ENCODE data around the gene UBE2E1. TPM values are rescaled to one million over a fixed set of nuclear protein-coding genes. Genes with fewer than 3 reads are reported as not detected.

Gene UBE2E1
- total RNA-seq, 8 experiments from 2014 or later: 89.3 to 206 (median 112) TPM

GRCh38 chr3:23800731-23801130 lies 5.0 kb upstream of the UBE2E1 start:
- in situ Hi-C loops (cut with MboI; ENCODE audit: low pct_unique_long_range_greater_than_20kb in 2 of 9, low sequenced_read_pairs in 9 of 9, unreplicated experiment in 9 of 9): no loop called here
- ATAC-seq (replicated peaks in 6 of 8): peak in 2 of 8 experiments; percentile 43 to 45
- Histone ChIP-seq H3K4me3 (no peak overlapping the region), H3K4me1 (replicated peaks in 1 of 2) (peaks cover 3 to 7% of the 10 kb centered on the region in 2 donors), H3K27ac (no peak overlapping the region)
- WGBS, 10 experiments: 64 to 100% (median 91%) methylated on average over 2 to 3 of the region's 3 CpGs

- in situ Hi-C loops (cut with MboI; ENCODE audit: low pct_unique_long_range_greater_than_20kb in 2 of 9, low sequenced_read_pairs in 9 of 9, unreplicated experiment in 9 of 9): no loop called here
- H3K27ac ChIP-seq: no peak overlapping the region
- H3K4me3 ChIP-seq: peak overlapping the region in 3 of 5 donors; percentile 89 to 97 (median 94)
- 70 to 94% (median 84%) methylated on average over 3 to 8 of the region's 8 CpGs for WGBS, 10 experiments
- no peak for ATAC-seq (replicated peaks in 6 of 8)
- H3K4me1 ChIP-seq (replicated peaks in 1 of 2): peaks cover 12 to 19% of the 10 kb centered on the region in 2 donors
These were observed 1.1 kb upstream of the UBE2E1 start for GRCh38 chr3:23804441-23805209.

- H3K27ac ChIP-seq: peak overlapping the region; percentile 85 to 93
- 31 to 75% (median 57%) methylated on average over 2 to 7 of the region's 7 CpGs; no CpG with 5 or more reads in 2 of the 10 experiments for WGBS, 10 experiments
- in situ Hi-C loops (cut with MboI; ENCODE audit: low pct_unique_long_range_greater_than_20kb in 2 of 9, low sequenced_read_pairs in 9 of 9, unreplicated experiment in 9 of 9): no loop called here
- peak overlapping the region; percentile 89 to 99 (median 94) for H3K4me3 ChIP-seq
- H3K4me1 ChIP-seq (replicated peaks in 1 of 2): peaks cover 16 to 25% of the 10 kb centered on the region in 2 donors
- no peak for ATAC-seq (replicated peaks in 6 of 8)
These were observed 534 bp upstream of the UBE2E1 start for GRCh38 chr3:23805210-23805632.

GRCh38 chr3:23806534-23807423 lies 1.0 kb downstream of the UBE2E1 start:
- H3K4me3 ChIP-seq: peak overlapping the region; percentile 89 to 99 (median 94)
- peaks cover 16 to 25% of the 10 kb centered on the region in 2 donors for H3K4me1 ChIP-seq (replicated peaks in 1 of 2)
- 0 to 3% (median 0%) methylated on average over 1 to 6 of the region's 71 CpGs; no CpG with 5 or more reads in 5 of the 10 experiments for WGBS, 10 experiments
- in situ Hi-C loops (cut with MboI; ENCODE audit: low pct_unique_long_range_greater_than_20kb in 2 of 9, low sequenced_read_pairs in 9 of 9, unreplicated experiment in 9 of 9): no loop called here
- H3K27ac ChIP-seq: peak overlapping the region; percentile 85 to 93
- peak; percentile 7 to 53 (median 34) for ATAC-seq (replicated peaks in 6 of 8)

GRCh38 chr3:23807424-23808015 lies 1.8 kb downstream of the UBE2E1 start:
- Histone ChIP-seq H3K27ac (peak overlapping the region in 1 of 2 donors; percentile 93), H3K4me1 (replicated peaks in 1 of 2) (peaks cover 20 to 25% of the 10 kb centered on the region in 2 donors), H3K4me3 (peak overlapping the region; percentile 89 to 99 (median 94))
- ATAC-seq (replicated peaks in 6 of 8): peak in 1 of 8 experiments; percentile 3
- in situ Hi-C loops (cut with MboI; ENCODE audit: low pct_unique_long_range_greater_than_20kb in 2 of 9, low sequenced_read_pairs in 9 of 9, unreplicated experiment in 9 of 9): no loop called here
- WGBS, 10 experiments: 24 to 50% (median 28%) methylated on average over 2 to 5 of the region's 5 CpGs; no CpG with 5 or more reads in 3 of the 10 experiments

- Histone ChIP-seq H3K4me1 (replicated peaks in 1 of 2) (peaks cover 20 to 25% of the 10 kb centered on the region in 2 donors), H3K4me3 (peak overlapping the region in 1 of 5 donors; percentile 10), H3K27ac (no peak overlapping the region)
- ATAC-seq (replicated peaks in 6 of 8): no peak
- 40 to 90% (median 69%) methylated on average over 2 to 5 of the region's 5 CpGs; no CpG with 5 or more reads in 2 of the 10 experiments for WGBS, 10 experiments
- in situ Hi-C loops (cut with MboI; ENCODE audit: low pct_unique_long_range_greater_than_20kb in 2 of 9, low sequenced_read_pairs in 9 of 9, unreplicated experiment in 9 of 9): no loop called here
These were observed 2.8 kb downstream of the UBE2E1 start for GRCh38 chr3:23808525-23808924.

- 0 to 100% (median 50%) methylated on average over 1 to 2 of the region's 2 CpGs; no CpG with 5 or more reads in 3 of the 10 experiments for WGBS, 10 experiments
- no peak for ATAC-seq (replicated peaks in 6 of 8)
- Histone ChIP-seq H3K4me1 (replicated peaks in 1 of 2) (peaks cover 20 to 25% of the 10 kb centered on the region in 2 donors), H3K4me3 (no peak overlapping the region), H3K27ac (no peak overlapping the region)
- in situ Hi-C loops (cut with MboI; ENCODE audit: low pct_unique_long_range_greater_than_20kb in 2 of 9, low sequenced_read_pairs in 9 of 9, unreplicated experiment in 9 of 9): no loop called here
These were observed 3.5 kb downstream of the UBE2E1 start for GRCh38 chr3:23809294-23809693.

- Histone ChIP-seq H3K4me3 (peak overlapping the region; percentile 48 to 76 (median 59)), H3K27ac (peak overlapping the region; percentile 56 to 80), H3K4me1 (replicated peaks in 1 of 2) (peaks cover 18 to 25% of the 10 kb centered on the region in 2 donors)
- ATAC-seq (replicated peaks in 6 of 8): no peak
- WGBS, 10 experiments: 23 to 61% (median 44%) methylated on average over 3 to 12 of the region's 13 CpGs
- in situ Hi-C loops (cut with MboI; ENCODE audit: low pct_unique_long_range_greater_than_20kb in 2 of 9, low sequenced_read_pairs in 9 of 9, unreplicated experiment in 9 of 9): no loop called here
These were observed 4.1 kb downstream of the UBE2E1 start for GRCh38 chr3:23809840-23810342.

GRCh38 chr3:23810343-23811184 lies 4.8 kb downstream of the UBE2E1 start:
- H3K4me1 ChIP-seq (replicated peaks in 1 of 2): peaks cover 14 to 22% of the 10 kb centered on the region in 2 donors
- in situ Hi-C loops (cut with MboI; ENCODE audit: low pct_unique_long_range_greater_than_20kb in 2 of 9, low sequenced_read_pairs in 9 of 9, unreplicated experiment in 9 of 9): no loop called here
- peak overlapping the region; percentile 56 to 80 for H3K27ac ChIP-seq
- H3K4me3 ChIP-seq: peak overlapping the region; percentile 48 to 76 (median 59)
- ATAC-seq (replicated peaks in 6 of 8): peak; percentile 61 to 68 (median 65)
- WGBS, 10 experiments: 0 to 16% (median 0%) methylated on average over 1 to 9 of the region's 78 CpGs; no CpG with 5 or more reads in 4 of the 10 experiments

GRCh38 chr3:23811185-23811527 lies 5.4 kb downstream of the UBE2E1 start:
- peak overlapping the region in 1 of 2 donors; percentile 80 for H3K27ac ChIP-seq
- WGBS, 10 experiments: 41 to 95% (median 63%) methylated on average over 2 to 8 of the region's 10 CpGs; no CpG with 5 or more reads in 2 of the 10 experiments

GRCh38 chr3:23811919-23812318 lies 6.2 kb downstream of the UBE2E1 start:
- Histone ChIP-seq H3K27ac (no peak overlapping the region), H3K4me1 (replicated peaks in 1 of 2) (peaks cover 14 to 22% of the 10 kb centered on the region in 2 donors), H3K4me3 (no peak overlapping the region)
- in situ Hi-C loops (cut with MboI; ENCODE audit: low pct_unique_long_range_greater_than_20kb in 2 of 9, low sequenced_read_pairs in 9 of 9, unreplicated experiment in 9 of 9): no loop called here
- no peak for ATAC-seq (replicated peaks in 6 of 8)

More at GRCh38 chr3:23811185-23811527, 5.4 kb downstream of the UBE2E1 start:
- in situ Hi-C loops (cut with MboI; ENCODE audit: low pct_unique_long_range_greater_than_20kb in 2 of 9, low sequenced_read_pairs in 9 of 9, unreplicated experiment in 9 of 9): no loop called here
- ATAC-seq (replicated peaks in 6 of 8): no peak
- Histone ChIP-seq H3K4me1 (replicated peaks in 1 of 2) (peaks cover 14 to 22% of the 10 kb centered on the region in 2 donors), H3K4me3 (peak overlapping the region; percentile 48 to 76 (median 59))

GRCh38 chr3:23815879-23816278 lies 10.1 kb downstream of the UBE2E1 start:
- in situ Hi-C loops (cut with MboI; ENCODE audit: low pct_unique_long_range_greater_than_20kb in 2 of 9, low sequenced_read_pairs in 9 of 9, unreplicated experiment in 9 of 9): no loop called here
- ATAC-seq (replicated peaks in 6 of 8): peak in 1 of 8 experiments; percentile 17
- no peak overlapping the region for H3K27ac ChIP-seq

More at GRCh38 chr3:23815879-23816278, 10.1 kb downstream of the UBE2E1 start:
- Histone ChIP-seq H3K4me3 (no peak overlapping the region), H3K4me1 (replicated peaks in 1 of 2) (peaks cover 0 to 4% of the 10 kb centered on the region in 2 donors)
- 76 to 100% (median 96%) methylated on average over 1 to 3 of the region's 3 CpGs for WGBS, 10 experiments
